OCI-LY3 (cell line): ENCODE data around the gene AKAP6.

Experiments used
- H2AFZ ChIP-seq: fragments of 200-600, 300-600 bp; shearing (Covaris generic); 2 replicates; pipeline ENCODE4 v1.6.0; 2014; ENCODE audit warnings: antibody characterized with exemption, low read depth, low read length
- H3K27ac ChIP-seq: fragments of 200-600, 300-600 bp; sonication (generic); 2 replicates; pipeline ENCODE4 v1.5.1; 2014; ENCODE audit warnings: mild to moderate bottlenecking, low read length, moderate library complexity, mixed read lengths
- H3K27me3 ChIP-seq: fragments of 200-600, 300-600 bp; sonication (generic); 2 replicates; pipeline ENCODE4 v1.6.1; 2014; ENCODE audit warnings: low read depth, low read length, mixed read lengths
- H3K36me3 ChIP-seq: fragments of 200-600, 300-600 bp; sonication (generic); replicated peaks from 2 replicates; pipeline ENCODE3; 2014; ENCODE audit warnings: low read depth, low read length, mixed read lengths
- H3K4me1 ChIP-seq: fragments of 300-600, 200-600 bp; sonication (generic); 2 replicates; pipeline ENCODE4 v1.6.1; 2014; ENCODE audit warnings: low read length, mixed read lengths
- H3K4me2 ChIP-seq: fragments of 200-600, 300-600 bp; sonication (generic); 2 replicates; pipeline ENCODE4 v1.6.1; 2014; ENCODE audit warnings: low read length, mixed read lengths
- H3K4me3 ChIP-seq: fragments of 300-600, 200-600 bp; sonication (generic); 2 replicates; pipeline ENCODE4 v1.5.1; 2014; ENCODE audit warnings: antibody characterized with exemption, mild to moderate bottlenecking, low read length, moderate library complexity
- H3K79me2 ChIP-seq: fragments of 300-600, 200-600 bp; shearing (Covaris generic); 2 replicates; pipeline ENCODE4 v1.6.1; 2014; ENCODE audit warnings: mild to moderate bottlenecking, low read length, mixed read lengths
- H3K9ac ChIP-seq: fragments of 300-600, 200-600 bp; shearing (Covaris generic); 2 replicates; pipeline ENCODE4 v1.6.0; 2014; ENCODE audit warnings: mild to moderate bottlenecking, low read length, moderate library complexity
- H3K9me3 ChIP-seq: fragments of 200-600, 300-600 bp; shearing (Covaris generic); 2 replicates; pipeline ENCODE4 v1.6.1; 2014; ENCODE audit warnings: low read length, mixed read lengths; ENCODE audit not compliant: insufficient read depth
- H4K20me1 ChIP-seq: fragments of 200-600, 300-600 bp; sonication (generic); 2 replicates; pipeline ENCODE4 v1.6.1; 2016; ENCODE audit warnings: low read length, mixed read lengths; ENCODE audit not compliant: insufficient read depth
- EZH2phosphoT487 ChIP-seq: fragments of 200-600 bp; shearing (Covaris generic); IDR thresholded peaks from 2 replicates; pipeline ENCODE4 v1.6.1; 2018; ENCODE audit warnings: antibody characterized with exemption, mixed run types, low read depth
- TF ChIP-seq, protein P1 (sequence below): fragments of 200-600, 300-600 bp; sonication (generic); IDR thresholded peaks from 2 replicates; pipeline ENCODE4 v1.5.1; 2014; ENCODE audit warnings: antibody characterized with exemption, low read length, low read depth

The AKAP6 gene

DNA sequence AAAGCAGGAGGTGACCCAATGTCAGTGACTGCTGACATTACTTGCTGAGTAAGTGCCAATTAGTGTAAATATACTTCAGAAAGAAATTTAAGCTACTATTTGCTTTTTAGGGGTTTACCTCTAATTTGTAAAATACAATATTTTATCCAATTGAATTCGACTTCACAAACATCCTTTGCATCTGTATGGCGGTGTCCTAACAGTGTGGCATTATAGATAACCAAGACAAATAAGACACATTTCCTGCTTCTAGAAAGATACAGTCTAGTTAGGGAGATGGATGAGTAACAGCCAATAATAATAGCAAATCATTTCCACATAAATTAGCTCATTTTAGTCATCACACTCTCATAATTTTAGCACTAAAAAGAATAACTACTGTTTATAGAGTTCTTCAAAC is 196.5 kb downstream of the AKAP6 start:
- Histone ChIP-seq H3K79me2 (no peaks in the 10 kb centered on the region), H4K20me1 (no peaks in the 10 kb centered on the region), H3K4me2 (no peak overlapping the region), H3K9ac (no peak overlapping the region), H3K27ac (no peak overlapping the region), H3K4me1 (no peaks in the 10 kb centered on the region), H3K9me3 (no peaks in the 10 kb centered on the region), H2AFZ (no peak overlapping the region), H3K36me3 (no peaks in the 10 kb centered on the region), H3K27me3 (no peaks in the 10 kb centered on the region), H3K4me3 (no peak overlapping the region)
- TF ChIP-seq, protein P1, sequence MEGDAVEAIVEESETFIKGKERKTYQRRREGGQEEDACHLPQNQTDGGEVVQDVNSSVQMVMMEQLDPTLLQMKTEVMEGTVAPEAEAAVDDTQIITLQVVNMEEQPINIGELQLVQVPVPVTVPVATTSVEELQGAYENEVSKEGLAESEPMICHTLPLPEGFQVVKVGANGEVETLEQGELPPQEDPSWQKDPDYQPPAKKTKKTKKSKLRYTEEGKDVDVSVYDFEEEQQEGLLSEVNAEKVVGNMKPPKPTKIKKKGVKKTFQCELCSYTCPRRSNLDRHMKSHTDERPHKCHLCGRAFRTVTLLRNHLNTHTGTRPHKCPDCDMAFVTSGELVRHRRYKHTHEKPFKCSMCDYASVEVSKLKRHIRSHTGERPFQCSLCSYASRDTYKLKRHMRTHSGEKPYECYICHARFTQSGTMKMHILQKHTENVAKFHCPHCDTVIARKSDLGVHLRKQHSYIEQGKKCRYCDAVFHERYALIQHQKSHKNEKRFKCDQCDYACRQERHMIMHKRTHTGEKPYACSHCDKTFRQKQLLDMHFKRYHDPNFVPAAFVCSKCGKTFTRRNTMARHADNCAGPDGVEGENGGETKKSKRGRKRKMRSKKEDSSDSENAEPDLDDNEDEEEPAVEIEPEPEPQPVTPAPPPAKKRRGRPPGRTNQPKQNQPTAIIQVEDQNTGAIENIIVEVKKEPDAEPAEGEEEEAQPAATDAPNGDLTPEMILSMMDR: no peak
- no peak for TF ChIP-seq EZH2phosphoT487

DNA sequence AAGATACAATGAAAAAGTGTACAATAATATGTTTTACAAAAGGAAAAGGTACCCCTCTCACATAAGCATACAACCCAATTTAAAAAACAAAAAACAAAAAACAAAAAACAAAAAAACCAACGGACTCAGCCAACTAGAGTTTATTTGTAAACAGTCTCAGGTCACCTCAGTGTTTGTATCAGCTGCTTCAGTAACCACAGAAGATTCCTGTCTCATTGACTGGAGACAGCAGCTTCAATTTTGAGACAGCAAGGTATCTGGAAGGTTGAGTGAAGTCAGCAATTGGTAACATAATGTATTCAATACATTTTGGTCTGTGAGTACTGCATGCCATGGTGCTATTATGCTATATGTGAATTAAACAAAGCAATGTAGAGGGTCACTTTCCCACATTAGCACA is 201.7 kb downstream of the AKAP6 start:
- Histone ChIP-seq H4K20me1 (no peaks in the 10 kb centered on the region), H3K9ac (no peak overlapping the region)
- TF ChIP-seq, protein P1: no peak

DNA sequence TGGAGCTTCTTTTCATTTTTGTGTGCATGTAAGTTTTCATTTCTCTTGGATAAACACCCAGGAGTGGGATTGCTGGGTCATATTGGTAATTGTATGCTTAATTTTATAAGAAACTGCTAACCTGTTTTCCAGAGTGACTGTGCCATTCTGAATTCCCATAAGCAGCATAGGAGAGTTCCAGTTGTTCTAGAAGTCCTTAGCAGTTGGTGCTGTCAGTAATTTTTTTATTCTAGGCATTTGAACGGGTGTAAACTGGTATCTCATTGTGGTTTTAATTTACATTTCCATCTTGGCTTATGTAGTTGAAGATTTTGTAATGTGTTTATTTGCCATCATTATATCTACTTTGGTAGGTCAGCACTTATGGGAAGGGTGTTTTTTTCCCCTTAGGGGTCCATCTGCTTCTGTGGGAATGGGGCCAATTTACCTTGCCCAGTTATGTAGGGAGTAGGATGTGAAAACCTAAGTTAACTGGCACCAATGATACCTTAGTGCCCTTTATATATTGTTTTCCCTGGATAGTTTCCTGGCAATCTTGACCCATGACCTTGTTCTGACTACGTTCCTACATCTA is 202.9 kb downstream of the AKAP6 start:
- Histone ChIP-seq H3K4me2 (no peak overlapping the region), H3K4me1 (no peaks in the 10 kb centered on the region), H4K20me1 (no peaks in the 10 kb centered on the region), H3K9me3 (no peaks in the 10 kb centered on the region), H3K9ac (no peak overlapping the region), H2AFZ (no peak overlapping the region), H3K27ac (no peak overlapping the region), H3K27me3 (no peaks in the 10 kb centered on the region), H3K4me3 (no peak overlapping the region), H3K79me2 (no peaks in the 10 kb centered on the region), H3K36me3 (no peaks in the 10 kb centered on the region)
- TF ChIP-seq EZH2phosphoT487: no peak
- TF ChIP-seq, protein P1: no peak

More for the DNA sequence above, 201.7 kb downstream of the AKAP6 start:
- Histone ChIP-seq H3K4me2 (no peak overlapping the region), H3K36me3 (no peaks in the 10 kb centered on the region), H3K79me2 (no peaks in the 10 kb centered on the region), H2AFZ (no peak overlapping the region), H3K27me3 (no peaks in the 10 kb centered on the region), H3K4me3 (no peak overlapping the region), H3K4me1 (no peaks in the 10 kb centered on the region), H3K9me3 (no peaks in the 10 kb centered on the region), H3K27ac (no peak overlapping the region)

DNA sequence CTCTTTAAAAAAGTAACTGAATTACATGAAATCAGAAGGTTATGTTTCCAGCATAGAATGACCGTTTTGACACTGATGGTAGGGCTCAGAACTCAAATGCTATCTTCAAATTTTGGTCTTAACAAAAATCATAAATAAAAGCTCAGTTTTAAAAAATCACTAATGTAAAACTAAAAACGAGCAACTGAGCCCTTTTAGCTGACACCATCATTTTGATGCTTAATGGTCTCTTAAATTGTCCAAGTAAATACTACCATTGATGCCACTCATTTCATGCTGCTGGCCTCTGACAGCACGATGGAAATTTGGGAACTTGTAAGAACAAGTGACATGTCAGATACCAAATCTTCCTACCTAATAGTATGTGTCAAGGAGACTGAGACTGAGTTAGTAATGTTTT is 205.0 kb downstream of the AKAP6 start:
- H3K27me3 ChIP-seq: no peaks in the 10 kb centered on the region
- no peak overlapping the region for H3K27ac ChIP-seq
- H3K36me3 ChIP-seq: no peaks in the 10 kb centered on the region
- TF ChIP-seq EZH2phosphoT487: no peak
- TF ChIP-seq, protein P1: no peak
- H3K4me3 ChIP-seq: no peak overlapping the region
- no peaks in the 10 kb centered on the region for H4K20me1 ChIP-seq
- H2AFZ ChIP-seq: no peak overlapping the region
- H3K4me1 ChIP-seq: no peaks in the 10 kb centered on the region
- no peaks in the 10 kb centered on the region for H3K9me3 ChIP-seq
- no peak overlapping the region for H3K9ac ChIP-seq
- H3K4me2 ChIP-seq: no peak overlapping the region
- no peaks in the 10 kb centered on the region for H3K79me2 ChIP-seq
